Right cardiac atrium (tissue), 5 donors: ENCODE results near the gene KLHDC8A. TPM values are rescaled to one million over a fixed set of nuclear protein-coding genes. Genes with fewer than 3 reads are reported as not detected.
A peak's percentile ranks its signal among the peaks of the same experiment; 100 is the strongest.

Experiments
- ATAC-seq, 2 donors: fragments of 200-7000 bp; cut with Tn5 transposase; one replicate each; pipeline versions ENCODE4 v1.8.0 to v1.9.1; 2020; ENCODE audit warnings: moderate library complexity in 2 of 2, mild to moderate bottlenecking in 1 of 2
- DNase-seq, 3 donors: peaks; one replicate each; pipeline ENCODE4 v3.0.0-alpha.2; 2020
- H3K27ac ChIP-seq: one replicate; pipeline ENCODE4 v1.5.1; 2013; ENCODE audit warnings: mild to moderate bottlenecking, low read length, control low read depth, moderate library complexity
- H3K27me3 ChIP-seq: one replicate; pipeline ENCODE4 v1.6.1; 2013; ENCODE audit not compliant: control insufficient read depth, insufficient read depth
- H3K4me1 ChIP-seq: one replicate; pipeline ENCODE4 v1.6.1; 2013; ENCODE audit warnings: low read length; ENCODE audit not compliant: control insufficient read depth, insufficient read depth
- H3K4me3 ChIP-seq: one replicate; pipeline ENCODE4 v1.5.1; 2013; ENCODE audit warnings: low read length, control low read depth
- H3K9me3 ChIP-seq: one replicate; pipeline ENCODE4 v1.6.1; 2013; ENCODE audit warnings: low read length; ENCODE audit not compliant: control insufficient read depth
- WGBS: extraction: QIAGEN DNeasy Blood & Tissue Kit; methylation state at CpG from one replicate; pipeline ENCODE4 v1.1.7; 2013; 5-methylcytosine and 5-hydroxymethylcytosine counted together
- intact Hi-C, 4 donors: fragments of 100-400 bp; cut with DNase I; formaldehyde crosslinking; loops; one replicate each; pipeline versions ENCODE4 v1.11.0 to v1.14.0; 2022 to 2023
- polyA plus RNA-seq: library from polyadenylated mRNA; stranded (reverse); fragments of 200-250 nt; gene quantifications from one replicate; pipeline ENCODE4 v1.2.3, GENCODE V29; 2013
- total RNA-seq, 4 donors: library from RNA; stranded (reverse); fragmentation: NEBNext Ultra II Directional; extraction: Animal tissue kit (Norgen Biotek cat#: 25700); gene quantifications; one replicate each; pipeline ENCODE4 v1.2.1, GENCODE V29; 2021
- donor health status: healthy with polysubstance abuse.
- donor health status: DM: no; HTN: yes; CAD: no.
- donor health status: DM: no; HTN: no; CAD: no.
- donor health status: DM: no; HTN: yes; CAD: no; lungs with severe emphysema.
- donor health status: DM: yes; HTN: yes; CAD: no.

Gene KLHDC8A
- total and polyA plus RNA-seq, 5 donors, result 0.35 to 0.71 (median 0.47) TPM

- H3K9me3 ChIP-seq, result no peaks in the 10 kb centered on the region
- no peaks in the 10 kb centered on the region for H3K27me3 ChIP-seq
- no peak overlapping the region for H3K27ac ChIP-seq
- intact Hi-C loops, result loop anchor here in 3 of 4 donors (2.0 to 10.0 kb wide), 4 partner anchors 60 to 133 kb away; no protein-coding TSS in a partner anchor
- no peak overlapping the region for H3K4me3 ChIP-seq
- ATAC-seq, result peak; percentile 40 to 60
- WGBS, result 37% methylated on average over 5 of the region's 5 CpGs
- peak in 2 of 3 donors; percentile 34 to 68 for DNase-seq
- H3K4me1 ChIP-seq, result no peaks in the 10 kb centered on the region
These were observed 2.3 kb downstream of the KLHDC8A start for GRCh38 chr1:205354259-205355074.

- H3K27me3 ChIP-seq, result no peaks in the 10 kb centered on the region
- 90% methylated on average over 6 of the region's 6 CpGs for WGBS
- no peaks in the 10 kb centered on the region for H3K9me3 ChIP-seq
- H3K4me1 ChIP-seq, result no peaks in the 10 kb centered on the region
- no peak overlapping the region for H3K27ac ChIP-seq
- H3K4me3 ChIP-seq, result no peak overlapping the region
- DNase-seq (no peak), ATAC-seq (no peak)
- intact Hi-C loops, result loop anchor here in 3 of 4 donors (2.0 to 10.0 kb wide), 3 partner anchors 61 to 131 kb away; no protein-coding TSS in a partner anchor
These were observed 3.1 kb downstream of the KLHDC8A start for GRCh38 chr1:205353612-205354011.

GRCh38 chr1:205353191-205353590 lies 3.5 kb downstream of the KLHDC8A start:
- DNase-seq (no peak), ATAC-seq (no peak)
- Histone ChIP-seq H3K4me3 (no peak overlapping the region), H3K27ac (no peak overlapping the region), H3K27me3 (no peaks in the 10 kb centered on the region), H3K4me1 (no peaks in the 10 kb centered on the region), H3K9me3 (no peaks in the 10 kb centered on the region)
- 85% methylated on average over 4 of the region's 4 CpGs for whole genome bisulfite sequencing
- intact Hi-C loops, result loop anchor here in 2 of 4 donors (10.0 kb wide), 2 partner anchors 62 to 132 kb away; no protein-coding TSS in a partner anchor

GRCh38 chr1:205351984-205352713 lies 4.6 kb downstream of the KLHDC8A start:
- Histone ChIP-seq H3K4me3 (no peak overlapping the region), H3K27ac (no peak overlapping the region), H3K9me3 (no peaks in the 10 kb centered on the region), H3K27me3 (no peaks in the 10 kb centered on the region), H3K4me1 (no peaks in the 10 kb centered on the region)
- DNase-seq (peak in 1 of 3 donors; percentile 58), ATAC-seq (no peak)
- intact Hi-C loops, result loop anchor here in 2 of 4 donors (10.0 kb wide), 2 partner anchors 63 to 133 kb away; no protein-coding TSS in a partner anchor
- WGBS, result 90% methylated on average over 11 of the region's 11 CpGs

- Histone ChIP-seq H3K27ac (no peak overlapping the region), H3K9me3 (no peaks in the 10 kb centered on the region), H3K27me3 (no peaks in the 10 kb centered on the region), H3K4me1 (no peaks in the 10 kb centered on the region), H3K4me3 (no peak overlapping the region)
- WGBS, result 84% methylated on average over 8 of the region's 8 CpGs
- no peak for DNase-seq
- ATAC-seq, result no peak
- intact Hi-C loops, result loop anchor here in 2 of 4 donors (10.0 kb wide), 2 partner anchors 64 to 134 kb away; no protein-coding TSS in a partner anchor
These were observed 6.0 kb downstream of the KLHDC8A start for GRCh38 chr1:205350691-205351141.

- ATAC-seq (no peak), DNase-seq (no peak)
- intact Hi-C loops, result loop anchor here in 2 of 4 donors (10.0 kb wide), 2 partner anchors 65 to 135 kb away; no protein-coding TSS in a partner anchor
- WGBS, result 86% methylated on average over 4 of the region's 4 CpGs
- Histone ChIP-seq H3K4me1 (no peaks in the 10 kb centered on the region), H3K9me3 (no peaks in the 10 kb centered on the region), H3K27me3 (no peaks in the 10 kb centered on the region), H3K4me3 (no peak overlapping the region), H3K27ac (no peak overlapping the region)
These were observed 6.6 kb downstream of the KLHDC8A start for GRCh38 chr1:205350124-205350523.

- no peak for ATAC-seq
- Histone ChIP-seq H3K4me3 (no peak overlapping the region), H3K27me3 (no peaks in the 10 kb centered on the region), H3K4me1 (no peaks in the 10 kb centered on the region), H3K9me3 (no peaks in the 10 kb centered on the region), H3K27ac (no peak overlapping the region)
- WGBS, result 68% methylated on average over 5 of the region's 5 CpGs
- intact Hi-C loops, result no loop called here
- DNase-seq, result no peak
These were observed 7.9 kb downstream of the KLHDC8A start for GRCh38 chr1:205348554-205349487.

- WGBS, result 80% methylated on average over 10 of the region's 10 CpGs
- Histone ChIP-seq H3K9me3 (no peaks in the 10 kb centered on the region), H3K27me3 (no peaks in the 10 kb centered on the region), H3K27ac (no peak overlapping the region), H3K4me3 (no peak overlapping the region), H3K4me1 (no peaks in the 10 kb centered on the region)
- intact Hi-C loops, result no loop called here
- ATAC-seq (no peak), DNase-seq (no peak)
These were observed 9.7 kb downstream of the KLHDC8A start for GRCh38 chr1:205346956-205347574.

GRCh38 chr1:205345761-205346160 lies 11.0 kb downstream of the KLHDC8A start:
- H3K9me3 ChIP-seq, result no peaks in the 10 kb centered on the region
- no peak overlapping the region for H3K27ac ChIP-seq
- DNase-seq (no peak), ATAC-seq (no peak)
- H3K4me1 ChIP-seq, result no peaks in the 10 kb centered on the region
- intact Hi-C loops, result no loop called here
- H3K27me3 ChIP-seq, result no peaks in the 10 kb centered on the region
- WGBS, result 90% methylated on average over 11 of the region's 11 CpGs
- H3K4me3 ChIP-seq, result no peak overlapping the region
